ENCODE data around the gene PEX14.

The PEX14 gene

GRCh38 chr1:10434590-10434989 lies 40.2 kb upstream of the PEX14 start:
- Histone ChIP-seq H3K4me1 (ENCODE audit: control insufficient read depth in 2 of 2, insufficient read depth in 2 of 2, low read length in 2 of 2) (peaks cover 12 to 13% of the 10 kb centered on the region in 2 donors), H3K27me3 (ENCODE audit: control insufficient read depth in 2 of 2, insufficient read depth in 2 of 2, low read length in 2 of 2) (no peaks in the 10 kb centered on the region), H3K27ac (ENCODE audit: low read depth in 2 of 2, low read length in 2 of 2) (no peak overlapping the region), H3K9me3 (ENCODE audit: control insufficient read depth in 2 of 2, low read length in 2 of 2) (no peaks in the 10 kb centered on the region), H3K9ac (ENCODE audit: low read depth in 1 of 2, low read length in 2 of 2) (no peak overlapping the region), H3K4me3 (ENCODE audit: low read length in 2 of 2) (no peak overlapping the region), H3K36me3 (ENCODE audit: control insufficient read depth in 2 of 2, insufficient read depth in 2 of 2, low read length in 2 of 2) (no peaks in the 10 kb centered on the region)

- Histone ChIP-seq H3K9me3 (ENCODE audit: control insufficient read depth in 2 of 2, low read length in 2 of 2) (no peaks in the 10 kb centered on the region), H3K9ac (ENCODE audit: low read depth in 1 of 2, low read length in 2 of 2) (no peak overlapping the region), H3K36me3 (ENCODE audit: control insufficient read depth in 2 of 2, insufficient read depth in 2 of 2, low read length in 2 of 2) (no peaks in the 10 kb centered on the region), H3K4me3 (ENCODE audit: low read length in 2 of 2) (no peak overlapping the region), H3K27me3 (ENCODE audit: control insufficient read depth in 2 of 2, insufficient read depth in 2 of 2, low read length in 2 of 2) (no peaks in the 10 kb centered on the region), H3K27ac (ENCODE audit: low read depth in 2 of 2, low read length in 2 of 2) (no peak overlapping the region), H3K4me1 (ENCODE audit: control insufficient read depth in 2 of 2, insufficient read depth in 2 of 2, low read length in 2 of 2) (no peaks in the 10 kb centered on the region)
Observed at GRCh38 chr1:10437052-10437451, 37.7 kb upstream of the PEX14 start.

GRCh38 chr1:10438677-10439163 lies 36.0 kb upstream of the PEX14 start:
- H3K9me3 ChIP-seq (ENCODE audit: control insufficient read depth in 2 of 2, low read length in 2 of 2), result no peaks in the 10 kb centered on the region
- H3K27ac ChIP-seq (ENCODE audit: low read depth in 2 of 2, low read length in 2 of 2), result no peak overlapping the region
- no peak overlapping the region for H3K9ac ChIP-seq (ENCODE audit: low read depth in 1 of 2, low read length in 2 of 2)
- H3K36me3 ChIP-seq (ENCODE audit: control insufficient read depth in 2 of 2, insufficient read depth in 2 of 2, low read length in 2 of 2), result no peaks in the 10 kb centered on the region
- H3K4me3 ChIP-seq (ENCODE audit: low read length in 2 of 2), result no peak overlapping the region
- H3K4me1 ChIP-seq (ENCODE audit: control insufficient read depth in 2 of 2, insufficient read depth in 2 of 2, low read length in 2 of 2), result no peaks in the 10 kb centered on the region
- H3K27me3 ChIP-seq (ENCODE audit: control insufficient read depth in 2 of 2, insufficient read depth in 2 of 2, low read length in 2 of 2), result no peaks in the 10 kb centered on the region

- Histone ChIP-seq H3K9ac (ENCODE audit: low read depth in 1 of 2, low read length in 2 of 2) (no peak overlapping the region), H3K9me3 (ENCODE audit: control insufficient read depth in 2 of 2, low read length in 2 of 2) (no peaks in the 10 kb centered on the region), H3K27ac (ENCODE audit: low read depth in 2 of 2, low read length in 2 of 2) (no peak overlapping the region), H3K4me1 (ENCODE audit: control insufficient read depth in 2 of 2, insufficient read depth in 2 of 2, low read length in 2 of 2) (no peaks in the 10 kb centered on the region), H3K36me3 (ENCODE audit: control insufficient read depth in 2 of 2, insufficient read depth in 2 of 2, low read length in 2 of 2) (no peaks in the 10 kb centered on the region), H3K27me3 (ENCODE audit: control insufficient read depth in 2 of 2, insufficient read depth in 2 of 2, low read length in 2 of 2) (no peaks in the 10 kb centered on the region), H3K4me3 (ENCODE audit: low read length in 2 of 2) (no peak overlapping the region)
Observed at GRCh38 chr1:10440305-10440704, 34.4 kb upstream of the PEX14 start.

- Histone ChIP-seq H3K9me3 (ENCODE audit: control insufficient read depth in 2 of 2, low read length in 2 of 2) (no peaks in the 10 kb centered on the region), H3K4me3 (ENCODE audit: low read length in 2 of 2) (no peak overlapping the region), H3K27me3 (ENCODE audit: control insufficient read depth in 2 of 2, insufficient read depth in 2 of 2, low read length in 2 of 2) (no peaks in the 10 kb centered on the region), H3K4me1 (ENCODE audit: control insufficient read depth in 2 of 2, insufficient read depth in 2 of 2, low read length in 2 of 2) (no peaks in the 10 kb centered on the region), H3K36me3 (ENCODE audit: control insufficient read depth in 2 of 2, insufficient read depth in 2 of 2, low read length in 2 of 2) (no peaks in the 10 kb centered on the region), H3K27ac (ENCODE audit: low read depth in 2 of 2, low read length in 2 of 2) (no peak overlapping the region), H3K9ac (ENCODE audit: low read depth in 1 of 2, low read length in 2 of 2) (no peak overlapping the region)
Observed at GRCh38 chr1:10440794-10441193, 34.0 kb upstream of the PEX14 start.

GRCh38 chr1:10444248-10444647 lies 30.5 kb upstream of the PEX14 start:
- Histone ChIP-seq H3K4me3 (ENCODE audit: low read length in 2 of 2) (no peak overlapping the region), H3K36me3 (ENCODE audit: control insufficient read depth in 2 of 2, insufficient read depth in 2 of 2, low read length in 2 of 2) (peaks cover 0 to 2% of the 10 kb centered on the region in 2 donors), H3K9ac (ENCODE audit: low read depth in 1 of 2, low read length in 2 of 2) (no peak overlapping the region), H3K27me3 (ENCODE audit: control insufficient read depth in 2 of 2, insufficient read depth in 2 of 2, low read length in 2 of 2) (no peaks in the 10 kb centered on the region), H3K4me1 (ENCODE audit: control insufficient read depth in 2 of 2, insufficient read depth in 2 of 2, low read length in 2 of 2) (no peaks in the 10 kb centered on the region), H3K9me3 (ENCODE audit: control insufficient read depth in 2 of 2, low read length in 2 of 2) (no peaks in the 10 kb centered on the region), H3K27ac (ENCODE audit: low read depth in 2 of 2, low read length in 2 of 2) (no peak overlapping the region)

- H3K36me3 ChIP-seq (ENCODE audit: control insufficient read depth in 2 of 2, insufficient read depth in 2 of 2, low read length in 2 of 2), result peaks cover 0 to 2% of the 10 kb centered on the region in 2 donors
- H3K4me3 ChIP-seq (ENCODE audit: low read length in 2 of 2), result no peak overlapping the region
- H3K27ac ChIP-seq (ENCODE audit: low read depth in 2 of 2, low read length in 2 of 2), result no peak overlapping the region
- no peaks in the 10 kb centered on the region for H3K4me1 ChIP-seq (ENCODE audit: control insufficient read depth in 2 of 2, insufficient read depth in 2 of 2, low read length in 2 of 2)
- no peak overlapping the region for H3K9ac ChIP-seq (ENCODE audit: low read depth in 1 of 2, low read length in 2 of 2)
- H3K9me3 ChIP-seq (ENCODE audit: control insufficient read depth in 2 of 2, low read length in 2 of 2), result no peaks in the 10 kb centered on the region
- H3K27me3 ChIP-seq (ENCODE audit: control insufficient read depth in 2 of 2, insufficient read depth in 2 of 2, low read length in 2 of 2), result no peaks in the 10 kb centered on the region
Observed at GRCh38 chr1:10444795-10445397, 29.9 kb upstream of the PEX14 start.

GRCh38 chr1:10446790-10447422 lies 27.8 kb upstream of the PEX14 start:
- Histone ChIP-seq H3K4me1 (ENCODE audit: control insufficient read depth in 2 of 2, insufficient read depth in 2 of 2, low read length in 2 of 2) (no peaks in the 10 kb centered on the region), H3K4me3 (ENCODE audit: low read length in 2 of 2) (no peak overlapping the region), H3K9ac (ENCODE audit: low read depth in 1 of 2, low read length in 2 of 2) (no peak overlapping the region), H3K27me3 (ENCODE audit: control insufficient read depth in 2 of 2, insufficient read depth in 2 of 2, low read length in 2 of 2) (no peaks in the 10 kb centered on the region), H3K36me3 (ENCODE audit: control insufficient read depth in 2 of 2, insufficient read depth in 2 of 2, low read length in 2 of 2) (peaks cover 0 to 2% of the 10 kb centered on the region in 2 donors), H3K9me3 (ENCODE audit: control insufficient read depth in 2 of 2, low read length in 2 of 2) (no peaks in the 10 kb centered on the region), H3K27ac (ENCODE audit: low read depth in 2 of 2, low read length in 2 of 2) (no peak overlapping the region)

GRCh38 chr1:10449751-10450150 lies 25.0 kb upstream of the PEX14 start, which contains the start of gene CORT:
CORT (plus strand) TSS chr1:10450031; CDS start chr1:10450224, 193 bp downstream.
- H3K9me3 ChIP-seq (ENCODE audit: control insufficient read depth in 2 of 2, low read length in 2 of 2), result no peaks in the 10 kb centered on the region
- H3K4me1 ChIP-seq (ENCODE audit: control insufficient read depth in 2 of 2, insufficient read depth in 2 of 2, low read length in 2 of 2), result no peaks in the 10 kb centered on the region
- H3K4me3 ChIP-seq (ENCODE audit: low read length in 2 of 2), result no peak within 1 kb of the TSS
- H3K36me3 ChIP-seq (ENCODE audit: control insufficient read depth in 2 of 2, insufficient read depth in 2 of 2, low read length in 2 of 2), result peaks cover 0 to 2% of the 10 kb centered on the region in 2 donors
- H3K27me3 ChIP-seq (ENCODE audit: control insufficient read depth in 2 of 2, insufficient read depth in 2 of 2, low read length in 2 of 2), result no peaks in the 10 kb centered on the region
- no peak within 1 kb of the TSS for H3K9ac ChIP-seq (ENCODE audit: low read depth in 1 of 2, low read length in 2 of 2)
- no peak within 1 kb of the TSS for H3K27ac ChIP-seq (ENCODE audit: low read depth in 2 of 2, low read length in 2 of 2)

GRCh38 chr1:10450156-10450814 lies 24.5 kb upstream of the PEX14 start:
- Histone ChIP-seq H3K27me3 (ENCODE audit: control insufficient read depth in 2 of 2, insufficient read depth in 2 of 2, low read length in 2 of 2) (no peaks in the 10 kb centered on the region), H3K36me3 (ENCODE audit: control insufficient read depth in 2 of 2, insufficient read depth in 2 of 2, low read length in 2 of 2) (peaks cover 0 to 2% of the 10 kb centered on the region in 2 donors), H3K4me1 (ENCODE audit: control insufficient read depth in 2 of 2, insufficient read depth in 2 of 2, low read length in 2 of 2) (no peaks in the 10 kb centered on the region), H3K27ac (ENCODE audit: low read depth in 2 of 2, low read length in 2 of 2) (no peak overlapping the region), H3K9ac (ENCODE audit: low read depth in 1 of 2, low read length in 2 of 2) (no peak overlapping the region), H3K9me3 (ENCODE audit: control insufficient read depth in 2 of 2, low read length in 2 of 2) (no peaks in the 10 kb centered on the region), H3K4me3 (ENCODE audit: low read length in 2 of 2) (no peak overlapping the region)
